GM10847 (cell line): Measurements from ENCODE around the gene RASIP1.

Source experiments
- POLR2A ChIP-seq: IDR thresholded peaks from 2 replicates; pipeline ENCODE4 v1.6.1; 2011; ENCODE audit not compliant: insufficient read length; ENCODE audit errors: extremely low read depth

RASIP1 gene

DNA sequence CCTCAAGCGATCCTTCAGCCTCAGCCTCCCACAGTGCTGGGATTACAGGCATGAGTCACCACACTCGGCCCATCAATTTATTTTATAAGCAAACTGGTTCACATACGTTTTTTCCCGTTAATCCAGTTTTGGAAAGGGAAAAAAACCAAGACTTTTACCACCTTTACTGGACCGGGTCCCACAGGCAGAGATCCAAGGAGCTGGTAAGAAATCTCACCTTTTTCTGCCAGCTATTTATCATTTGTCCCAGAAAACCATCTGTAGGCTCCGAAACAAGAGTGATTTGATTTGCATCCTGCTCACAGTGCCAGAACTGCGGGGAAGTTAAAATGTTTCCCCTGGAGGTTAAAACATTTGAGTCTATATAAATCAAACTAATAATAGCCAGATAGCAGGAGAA is 51.0 kb downstream of the RASIP1 start:
- TF ChIP-seq POLR2A, result no peak

DNA sequence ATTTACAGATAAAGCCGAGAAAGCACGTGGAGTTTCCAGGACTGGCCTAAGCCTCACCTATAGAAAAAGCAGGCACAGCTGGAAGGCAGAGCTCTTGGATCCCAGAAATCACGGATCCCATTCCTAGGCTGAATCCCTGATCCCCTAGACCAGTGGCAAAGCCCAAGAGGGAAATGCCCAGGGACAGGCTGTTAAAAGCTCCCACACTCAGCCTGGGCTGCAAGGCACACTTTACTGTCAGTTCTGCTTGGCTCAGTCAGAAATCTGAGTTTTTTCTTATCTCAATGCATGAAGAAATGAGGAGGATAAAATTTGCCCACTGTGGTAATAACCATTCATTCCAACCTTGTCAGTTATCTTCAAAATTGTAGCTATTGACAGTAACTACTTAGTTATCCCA is 52.6 kb downstream of the RASIP1 start:
- no peak for TF ChIP-seq POLR2A

DNA sequence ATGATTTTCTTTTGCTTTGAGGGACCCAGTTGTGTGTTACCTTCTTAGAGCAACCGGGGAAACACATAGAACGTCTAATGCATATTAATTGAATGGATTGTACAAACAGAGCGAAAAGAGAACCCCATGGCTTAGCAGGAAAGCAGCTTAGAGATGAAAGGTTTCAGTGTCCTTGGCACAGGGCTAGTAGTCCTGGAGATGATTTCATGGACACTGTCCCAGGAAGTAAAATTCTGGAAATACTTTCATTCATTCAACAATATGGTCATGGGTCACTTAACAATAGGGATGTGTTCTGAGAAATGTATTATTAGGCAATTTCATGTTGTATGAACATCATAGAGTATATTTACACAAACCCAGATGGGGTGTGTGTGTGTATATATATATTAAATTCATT is 54.3 kb downstream of the RASIP1 start:
- TF ChIP-seq POLR2A, result no peak

DNA sequence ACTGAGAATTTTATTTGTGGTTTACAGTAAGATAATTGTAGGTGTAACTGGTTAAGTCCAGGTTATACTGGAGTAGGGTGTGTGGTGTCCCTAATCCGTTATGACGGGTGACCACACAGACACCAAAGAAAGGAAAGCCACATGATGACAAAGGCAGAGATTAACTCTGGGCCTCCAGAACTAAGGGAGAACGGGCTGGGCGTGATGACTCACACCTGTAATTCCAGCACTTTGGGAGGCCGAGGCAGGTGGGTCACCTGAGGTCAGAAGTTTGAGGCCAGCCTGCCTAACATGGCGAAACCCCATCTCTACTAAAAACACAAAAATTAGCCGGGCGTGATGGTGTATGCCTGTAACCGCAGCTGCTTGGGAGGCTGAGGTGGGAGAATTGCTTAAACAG is 54.8 kb downstream of the RASIP1 start:
- TF ChIP-seq POLR2A, result no peak

DNA sequence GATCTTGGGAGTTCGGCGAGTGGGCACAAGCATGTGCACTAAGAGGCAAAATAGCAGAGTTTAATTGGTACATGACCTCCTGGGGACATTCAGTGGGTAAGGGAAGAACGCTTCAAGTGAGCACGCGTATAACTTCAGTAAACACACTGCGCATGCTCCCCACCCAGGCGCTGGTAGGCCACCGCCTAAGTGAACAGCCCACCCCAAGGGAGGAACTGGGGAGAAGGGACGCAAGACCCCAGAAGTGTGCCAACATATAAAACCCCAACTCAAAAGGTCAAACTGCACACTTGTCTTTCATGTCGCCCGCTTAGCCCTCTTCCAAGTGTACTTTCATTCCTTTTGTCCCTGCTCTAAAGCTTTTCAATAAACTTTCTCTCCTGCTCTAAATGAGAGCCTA is 57.1 kb downstream of the RASIP1 start:
- TF ChIP-seq POLR2A, result no peak

DNA sequence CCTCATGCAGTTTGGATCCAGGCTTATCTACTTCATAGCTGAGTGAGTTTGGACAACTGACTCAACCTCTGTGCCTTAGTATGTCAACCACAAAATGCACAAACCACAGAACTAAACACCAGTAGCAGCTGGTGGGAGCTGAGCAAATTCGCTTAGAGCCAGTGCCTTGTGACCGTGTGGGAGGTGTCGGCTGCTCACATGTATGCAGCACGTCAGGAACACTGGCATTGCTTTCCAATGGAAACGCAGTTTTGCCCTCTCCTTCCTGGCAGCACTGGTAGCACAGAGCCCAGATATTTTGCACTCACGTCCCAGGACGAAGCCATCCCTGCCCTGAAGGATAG is 59.3 kb downstream of the RASIP1 start:
- TF ChIP-seq POLR2A, result no peak

DNA sequence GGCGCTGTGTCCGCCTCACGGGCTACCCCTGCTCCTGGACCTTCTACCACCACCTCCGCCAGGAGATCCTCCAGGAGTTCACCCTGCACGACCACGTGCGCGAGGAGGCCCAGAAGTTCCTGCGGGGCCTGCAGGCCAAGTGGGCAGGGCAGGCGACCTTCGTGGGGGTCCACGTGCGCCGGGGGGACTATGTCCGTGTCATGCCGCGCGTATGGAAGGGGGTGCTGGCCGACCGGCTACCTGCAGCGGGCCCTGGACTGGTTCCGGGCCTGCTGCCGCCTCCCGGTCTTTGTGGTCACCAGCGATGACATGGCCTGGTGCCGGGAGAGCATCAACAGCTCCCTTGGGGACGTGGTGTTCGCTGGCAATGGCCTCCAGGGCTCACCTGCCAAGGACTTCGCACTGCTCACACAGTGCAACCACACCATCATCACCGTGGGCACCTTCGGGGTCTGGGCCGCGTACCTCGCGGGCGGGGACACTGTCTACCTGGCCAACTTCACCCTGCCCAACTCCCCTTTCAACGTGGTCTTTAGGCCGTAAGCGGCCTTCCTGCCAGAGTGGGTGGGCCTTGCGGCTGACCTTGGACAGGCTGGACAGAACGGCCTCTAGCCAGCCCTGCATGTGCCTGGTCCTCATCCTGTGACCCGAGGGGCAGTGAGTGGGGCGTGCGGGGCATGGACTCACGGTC is 59.8 kb downstream of the RASIP1 start:
- TF ChIP-seq POLR2A, result no peak

DNA sequence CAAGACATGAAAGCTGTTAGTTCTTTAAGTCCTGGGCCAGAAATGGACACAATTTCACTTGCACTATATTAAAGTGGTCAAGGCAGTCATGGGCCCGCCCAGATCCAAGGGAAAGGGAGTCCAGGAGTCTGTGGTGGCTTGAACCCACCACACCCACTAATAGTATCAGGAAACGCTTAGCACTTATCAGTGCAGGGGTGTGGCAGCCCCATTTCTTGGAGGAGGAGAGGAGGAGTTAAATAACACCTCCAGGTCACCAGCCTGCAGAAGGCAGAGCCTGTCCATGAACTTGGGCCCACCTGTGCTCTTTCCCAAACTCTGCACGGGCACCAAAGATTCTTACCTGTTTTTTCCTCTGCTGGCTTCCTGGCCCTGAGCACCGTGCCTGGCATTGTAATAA is 62.2 kb downstream of the RASIP1 start:
- no peak for TF ChIP-seq POLR2A

DNA sequence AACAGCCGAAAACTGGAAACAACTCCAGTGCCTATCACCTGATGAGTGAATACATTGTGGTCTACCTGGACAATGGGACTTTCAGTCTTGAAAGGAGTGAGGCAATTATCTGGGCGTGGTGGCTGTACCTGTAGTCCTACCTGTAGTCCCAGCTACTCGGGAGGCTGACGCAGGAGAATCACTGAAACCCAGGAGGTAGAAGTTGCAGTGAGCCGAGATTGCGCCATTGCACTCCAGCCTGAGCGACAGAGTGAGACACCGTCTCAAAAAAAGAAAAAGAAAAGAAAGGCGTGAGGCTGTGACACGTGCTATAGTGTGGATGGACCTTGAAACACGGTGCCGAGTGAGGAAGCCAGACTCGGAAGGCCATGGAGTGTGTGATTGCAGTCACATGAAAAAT is 63.5 kb downstream of the RASIP1 start:
- TF ChIP-seq POLR2A, result no peak

DNA sequence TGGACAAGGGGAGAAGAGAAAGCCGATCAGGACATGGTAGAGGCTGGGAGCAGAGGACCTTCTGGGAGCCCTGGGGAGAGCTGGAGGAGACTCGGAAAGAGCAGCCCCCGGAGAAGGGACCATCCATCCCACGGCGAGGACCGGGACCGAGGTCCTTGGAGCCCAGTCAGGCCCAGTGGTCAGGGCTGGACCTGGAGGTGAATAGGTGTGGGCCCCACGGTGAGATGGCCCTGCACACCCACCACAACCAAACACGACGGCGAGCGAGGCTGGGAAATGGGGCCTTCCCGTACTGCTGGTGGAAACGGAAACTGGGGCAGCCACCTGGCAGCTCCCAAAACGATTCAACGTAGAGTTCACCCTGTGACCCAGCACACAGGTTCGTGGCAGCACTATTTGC is 63.9 kb downstream of the RASIP1 start:
- no peak for TF ChIP-seq POLR2A

DNA sequence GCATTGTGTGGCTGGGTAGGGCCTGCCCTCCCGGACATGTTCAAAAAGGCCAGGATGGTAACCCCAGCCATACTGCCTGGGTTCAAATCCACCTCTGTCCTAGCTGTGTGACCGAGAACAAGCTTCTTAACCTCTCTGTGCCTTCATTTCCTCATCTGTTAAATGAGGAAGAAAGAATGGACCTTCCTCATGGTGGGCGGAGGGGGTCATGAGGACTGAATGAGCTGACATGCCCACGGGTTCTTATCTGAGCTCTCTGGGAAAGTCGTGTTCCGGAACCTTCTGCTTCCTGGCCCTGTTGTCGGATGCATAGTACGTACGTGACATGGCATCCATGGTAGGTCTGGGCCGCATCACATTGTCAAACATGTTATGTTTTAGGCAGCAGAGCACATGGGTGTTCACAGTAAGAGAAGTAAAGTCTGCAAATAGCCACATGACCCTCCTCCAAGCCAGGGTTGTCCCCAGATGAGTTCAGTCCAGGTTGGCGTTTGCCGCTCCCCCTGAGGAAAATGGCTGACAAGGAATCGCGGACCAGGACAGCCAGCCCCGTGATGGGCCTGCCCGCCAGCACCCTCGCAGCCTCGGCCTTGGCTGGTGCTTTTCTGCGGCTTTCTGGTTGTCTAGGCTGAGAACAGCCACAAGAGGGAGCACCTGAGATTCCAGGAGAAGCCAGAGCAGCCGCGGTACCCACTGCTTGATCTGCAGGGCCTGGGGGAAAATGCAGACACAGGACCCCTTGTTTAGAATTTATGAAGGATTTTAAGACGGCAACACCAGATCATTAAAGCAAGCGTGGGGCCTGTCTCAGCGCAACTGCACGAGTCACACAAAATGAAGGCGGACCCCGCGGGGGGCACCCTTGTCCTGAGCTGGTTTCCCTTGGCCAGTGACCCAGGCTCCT is 65.2 kb downstream of the RASIP1 start:
- no peak for TF ChIP-seq POLR2A

DNA sequence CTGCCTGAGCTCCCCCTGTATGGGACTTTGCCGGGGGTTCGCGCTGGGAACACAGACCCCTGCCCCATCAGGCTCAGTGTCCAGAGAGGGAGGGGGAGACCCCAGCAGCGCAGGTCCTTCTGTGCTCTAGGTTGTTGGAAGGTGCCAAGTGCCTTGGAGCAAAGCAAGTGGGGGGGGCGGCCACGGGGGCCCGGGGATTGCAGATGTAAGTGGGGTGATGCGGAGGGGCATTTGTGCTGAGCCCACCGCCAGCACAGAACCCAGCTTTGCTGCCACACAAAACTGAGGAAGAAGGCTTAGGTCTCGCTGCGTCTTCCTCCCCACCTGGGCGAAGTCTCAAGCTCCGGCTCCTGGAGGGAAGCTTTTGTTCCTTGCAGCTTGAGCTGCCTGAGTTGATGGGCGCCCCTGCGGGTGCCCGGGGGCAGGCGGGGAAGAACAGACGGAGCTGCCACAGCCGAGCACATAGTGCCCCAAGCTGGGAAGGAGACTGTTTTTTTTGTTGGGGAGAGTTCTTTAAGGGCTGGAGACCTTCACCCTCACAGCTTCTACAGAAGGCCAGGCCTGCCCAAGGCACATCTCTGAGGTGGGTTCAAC is 66.1 kb downstream of the RASIP1 start:
- TF ChIP-seq POLR2A, result no peak

DNA sequence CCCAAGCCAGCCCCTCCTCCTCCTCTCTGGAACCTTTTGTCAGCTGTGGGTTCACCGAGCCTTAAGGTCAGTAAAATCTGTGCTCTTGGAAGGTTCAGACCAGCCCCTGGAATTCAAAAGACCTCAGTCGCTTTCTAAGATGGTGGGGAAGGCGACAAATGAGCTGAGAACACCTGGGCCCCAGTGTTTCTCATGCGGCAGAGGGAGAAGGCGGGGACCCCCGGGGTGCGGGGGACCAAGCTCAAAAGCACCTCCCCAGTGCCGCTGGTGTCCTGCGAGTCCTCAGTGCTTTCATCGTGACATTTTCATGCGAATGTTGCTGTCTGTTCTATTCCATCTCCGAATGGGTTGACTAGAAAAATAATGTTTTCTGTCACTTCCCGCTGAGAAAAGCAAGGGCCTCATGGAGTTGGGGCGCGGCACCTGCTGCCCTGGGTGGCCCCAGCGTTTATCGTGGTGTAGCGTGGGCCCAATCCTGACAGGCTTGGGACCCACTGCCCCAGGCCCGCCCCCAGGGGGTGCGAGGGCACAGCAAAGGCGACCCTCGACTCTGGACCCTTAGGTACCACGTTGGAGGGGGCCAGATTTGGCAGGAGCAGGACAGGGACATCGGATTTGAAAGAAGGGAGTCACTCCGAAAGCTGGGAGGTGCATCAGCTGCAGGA is 66.8 kb downstream of the RASIP1 start:
- no peak for TF ChIP-seq POLR2A

DNA sequence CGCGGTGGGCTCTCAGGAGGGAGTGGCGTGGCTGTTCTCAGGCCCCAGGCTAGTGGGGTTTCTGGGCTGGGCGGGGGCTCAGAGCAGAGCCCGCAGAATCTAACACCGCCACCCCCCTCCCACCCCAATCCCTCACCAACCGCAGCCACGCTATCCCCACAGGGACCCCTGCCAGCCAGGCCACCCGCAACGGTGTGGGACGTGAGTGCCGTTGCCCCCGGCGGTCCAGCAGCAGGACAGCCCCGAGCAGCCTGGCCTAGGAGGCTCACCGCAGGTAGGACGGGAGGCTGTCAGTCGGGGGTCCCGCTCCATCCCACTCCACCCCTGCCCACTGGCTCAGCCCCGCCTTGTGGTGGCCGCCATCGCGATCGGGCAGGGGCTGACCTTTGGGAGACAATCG is 67.4 kb downstream of the RASIP1 start, which contains the start of gene NTN5:
Gene NTN5 (minus strand): TSS at position 24 of the 400 bp plus-strand sequence. CDS start 2,031 bp downstream, outside the sequence.
- no peak for TF ChIP-seq POLR2A

DNA sequence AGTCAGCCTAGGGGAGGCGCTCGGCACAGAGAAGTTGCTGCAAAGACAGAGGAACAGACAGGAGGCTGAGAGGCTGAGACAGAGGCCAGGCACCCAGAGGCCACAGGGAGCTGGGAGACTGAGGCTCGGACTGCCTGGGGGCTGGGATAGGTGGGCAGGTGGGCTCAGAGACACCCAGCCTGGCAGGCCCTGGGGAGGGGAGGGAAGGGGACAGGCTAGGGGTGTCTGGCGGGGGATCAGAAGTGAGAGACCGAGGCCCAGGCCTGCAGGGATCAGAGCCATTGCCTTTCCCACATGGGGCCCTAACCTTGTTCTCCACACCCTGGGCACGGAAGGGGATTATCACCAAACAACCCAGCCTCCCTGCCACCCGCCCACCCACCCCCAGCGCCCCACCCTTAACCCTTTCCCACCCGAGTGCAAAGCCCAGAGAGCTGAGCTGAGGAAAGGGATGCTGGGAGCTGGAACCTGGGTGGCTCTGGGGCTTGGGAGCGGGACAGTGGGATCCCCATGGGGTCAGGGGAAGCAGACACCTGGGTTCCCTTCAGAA is 68.9 kb downstream of the RASIP1 start:
- no peak for TF ChIP-seq POLR2A
